ENCODE results near the gene KCNB1.

Gene KCNB1

DNA sequence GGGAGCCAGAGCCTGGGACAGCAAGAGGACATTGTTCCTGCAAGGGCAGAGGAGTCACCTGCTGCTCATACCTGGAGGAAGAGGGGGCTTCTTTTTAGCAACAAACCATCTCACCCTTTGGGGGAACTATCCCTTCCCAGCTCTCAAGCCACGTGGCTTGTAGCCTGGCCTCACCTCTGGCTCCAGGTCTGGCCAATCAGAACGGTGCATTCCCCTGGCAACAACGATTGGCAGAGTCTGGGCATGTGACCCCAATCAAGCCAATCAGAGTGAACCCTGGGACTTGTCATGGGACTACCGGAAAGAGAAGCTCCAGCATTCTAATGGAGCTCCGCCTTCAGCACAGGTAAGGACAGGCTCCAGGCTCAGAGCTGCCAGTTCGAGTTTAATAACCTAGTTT, 33.6 kb downstream of the KCNB1 start:
- H3K27ac ChIP-seq, result no peak overlapping the region
- no peak for TF ChIP-seq ZFX (IDR thresholded peaks at IDR 0.05)
- TF ChIP-seq, protein P1, sequence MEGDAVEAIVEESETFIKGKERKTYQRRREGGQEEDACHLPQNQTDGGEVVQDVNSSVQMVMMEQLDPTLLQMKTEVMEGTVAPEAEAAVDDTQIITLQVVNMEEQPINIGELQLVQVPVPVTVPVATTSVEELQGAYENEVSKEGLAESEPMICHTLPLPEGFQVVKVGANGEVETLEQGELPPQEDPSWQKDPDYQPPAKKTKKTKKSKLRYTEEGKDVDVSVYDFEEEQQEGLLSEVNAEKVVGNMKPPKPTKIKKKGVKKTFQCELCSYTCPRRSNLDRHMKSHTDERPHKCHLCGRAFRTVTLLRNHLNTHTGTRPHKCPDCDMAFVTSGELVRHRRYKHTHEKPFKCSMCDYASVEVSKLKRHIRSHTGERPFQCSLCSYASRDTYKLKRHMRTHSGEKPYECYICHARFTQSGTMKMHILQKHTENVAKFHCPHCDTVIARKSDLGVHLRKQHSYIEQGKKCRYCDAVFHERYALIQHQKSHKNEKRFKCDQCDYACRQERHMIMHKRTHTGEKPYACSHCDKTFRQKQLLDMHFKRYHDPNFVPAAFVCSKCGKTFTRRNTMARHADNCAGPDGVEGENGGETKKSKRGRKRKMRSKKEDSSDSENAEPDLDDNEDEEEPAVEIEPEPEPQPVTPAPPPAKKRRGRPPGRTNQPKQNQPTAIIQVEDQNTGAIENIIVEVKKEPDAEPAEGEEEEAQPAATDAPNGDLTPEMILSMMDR (conservative IDR thresholded peaks at IDR 0.05), result no peak

DNA sequence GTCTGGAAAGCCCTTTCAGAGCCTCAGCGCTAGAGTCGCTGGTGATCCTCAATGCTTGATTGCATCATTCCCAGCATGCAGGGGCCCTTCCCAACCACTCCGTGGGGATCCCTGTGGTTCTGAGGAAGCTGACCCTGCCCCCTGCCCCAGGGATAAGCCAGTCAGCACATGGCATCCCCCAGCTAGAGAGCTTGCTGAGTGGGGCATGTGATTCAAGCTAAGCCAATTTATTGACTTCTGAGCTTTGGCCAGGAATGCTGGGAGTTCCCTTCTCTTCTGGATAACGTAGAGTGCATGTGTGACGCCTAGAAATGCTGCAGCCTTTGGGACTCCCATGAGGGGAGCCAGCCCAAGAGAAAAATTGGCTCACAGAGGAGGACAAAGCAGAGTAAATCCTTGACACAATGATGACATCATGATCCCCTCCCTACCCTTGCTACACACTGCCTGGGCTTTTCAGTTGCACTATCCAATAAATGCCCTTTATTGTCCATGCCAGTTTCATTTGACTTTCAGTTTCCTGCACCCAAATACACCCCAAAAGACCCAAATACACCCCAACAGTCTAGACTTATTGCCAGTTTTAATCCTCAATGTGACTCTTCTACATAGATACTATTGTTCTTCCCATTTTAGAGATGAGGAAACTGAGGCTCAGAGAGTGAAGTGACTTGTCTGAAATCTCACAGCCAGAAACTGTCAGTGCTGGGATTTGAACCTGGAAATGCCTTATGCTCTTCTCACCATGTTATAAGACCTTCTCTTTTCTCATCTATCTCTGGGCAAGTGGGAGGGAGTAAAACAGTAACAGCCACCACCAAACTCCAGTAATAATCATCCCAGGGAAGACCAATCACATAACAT, 34.3 kb downstream of the KCNB1 start:
- no peak overlapping the region for H3K27ac ChIP-seq

DNA sequence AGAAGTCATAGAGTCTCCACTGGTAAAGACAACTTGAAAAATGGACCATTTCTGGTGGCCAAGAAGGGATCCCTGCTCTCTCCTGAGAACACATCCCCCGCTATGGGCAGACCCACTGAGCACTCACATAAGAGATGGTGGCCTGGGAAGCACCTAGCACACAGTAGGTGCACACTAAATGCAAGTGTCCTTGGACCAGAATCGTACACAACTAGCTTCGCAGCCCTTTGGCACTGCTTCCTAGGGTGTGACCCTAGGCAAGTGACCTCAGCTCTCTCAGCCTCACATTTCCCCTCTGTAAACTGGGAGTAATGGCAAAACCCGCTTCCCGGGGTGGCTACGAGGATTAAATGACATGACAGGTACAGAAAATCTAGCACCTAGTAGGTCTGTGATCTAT, 35.1 kb downstream of the KCNB1 start:
- no peak overlapping the region for H3K27ac ChIP-seq
- TF ChIP-seq, protein P1 (conservative IDR thresholded peaks at IDR 0.05), result no peak
- no peak for TF ChIP-seq ZFX (IDR thresholded peaks at IDR 0.05)

More for the DNA sequence above, 34.3 kb downstream of the KCNB1 start:
- TF ChIP-seq, protein P1 (conservative IDR thresholded peaks at IDR 0.05), result no peak
- no peak for TF ChIP-seq ZFX (IDR thresholded peaks at IDR 0.05)

DNA sequence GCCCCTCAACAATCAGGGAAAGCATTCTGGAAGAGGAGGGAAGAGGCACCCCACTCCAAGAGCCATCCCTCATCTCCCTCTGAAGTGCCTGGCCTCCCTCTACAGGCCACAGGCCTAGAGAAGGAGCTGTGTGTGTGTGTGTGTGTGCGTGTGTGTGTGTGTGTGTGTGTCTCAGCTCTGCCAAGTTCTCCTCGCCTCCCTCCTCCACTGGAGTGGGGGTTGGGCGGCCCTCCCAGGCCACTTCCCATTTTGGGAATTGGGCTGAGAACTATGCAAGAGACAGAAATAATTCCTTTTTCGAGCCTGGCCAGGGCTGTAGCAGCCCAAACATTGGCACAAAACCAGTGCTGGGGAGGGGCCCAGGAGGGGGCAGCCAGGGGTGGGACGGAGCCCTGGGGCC, 35.7 kb downstream of the KCNB1 start:
- TF ChIP-seq ZFX (IDR thresholded peaks at IDR 0.05), result no peak
- TF ChIP-seq, protein P1 (conservative IDR thresholded peaks at IDR 0.05), result no peak
- no peak overlapping the region for H3K27ac ChIP-seq

DNA sequence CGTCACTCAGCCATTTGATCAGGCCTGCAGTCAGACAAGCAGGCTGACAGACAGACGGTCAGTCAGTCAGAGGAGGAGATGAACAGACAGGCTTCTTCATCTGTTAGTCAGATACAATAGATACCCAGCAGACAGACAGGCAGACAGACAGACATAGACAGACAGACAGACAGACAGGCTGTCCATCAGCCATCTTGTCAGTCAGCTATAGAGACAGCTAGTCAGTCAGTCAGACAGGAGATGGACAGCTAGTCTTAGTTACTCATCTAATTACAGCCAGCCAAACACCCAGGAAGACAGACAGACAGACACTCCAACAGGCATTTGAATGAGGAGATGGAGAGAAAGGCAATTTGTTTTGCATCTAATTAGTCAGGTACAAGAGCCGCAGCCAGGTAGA, 36.4 kb downstream of the KCNB1 start:
- TF ChIP-seq, protein P1 (conservative IDR thresholded peaks at IDR 0.05), result no peak
- TF ChIP-seq ZFX (IDR thresholded peaks at IDR 0.05), result no peak
- H3K27ac ChIP-seq, result no peak overlapping the region

DNA sequence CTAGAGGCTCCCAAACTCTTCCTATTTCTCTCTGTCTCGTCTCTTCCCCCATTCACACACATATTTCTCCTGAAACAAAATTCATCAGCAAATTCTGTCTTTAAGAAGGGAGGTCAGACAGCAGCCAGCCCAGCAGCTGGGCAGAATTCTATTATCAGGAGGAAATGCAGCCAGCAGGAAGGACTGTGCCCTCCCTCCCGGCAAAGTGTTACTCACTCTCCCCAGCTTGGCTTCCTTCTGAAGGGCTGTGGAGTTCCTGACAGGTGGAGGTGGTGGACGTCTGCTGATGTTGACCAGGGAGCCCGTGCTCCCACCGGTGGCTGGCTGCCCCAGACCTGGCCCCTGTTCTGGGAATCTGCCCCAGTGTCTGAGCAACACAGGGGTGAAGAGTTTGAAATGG, 37.3 kb downstream of the KCNB1 start:
- H3K27ac ChIP-seq, result no peak overlapping the region

DNA sequence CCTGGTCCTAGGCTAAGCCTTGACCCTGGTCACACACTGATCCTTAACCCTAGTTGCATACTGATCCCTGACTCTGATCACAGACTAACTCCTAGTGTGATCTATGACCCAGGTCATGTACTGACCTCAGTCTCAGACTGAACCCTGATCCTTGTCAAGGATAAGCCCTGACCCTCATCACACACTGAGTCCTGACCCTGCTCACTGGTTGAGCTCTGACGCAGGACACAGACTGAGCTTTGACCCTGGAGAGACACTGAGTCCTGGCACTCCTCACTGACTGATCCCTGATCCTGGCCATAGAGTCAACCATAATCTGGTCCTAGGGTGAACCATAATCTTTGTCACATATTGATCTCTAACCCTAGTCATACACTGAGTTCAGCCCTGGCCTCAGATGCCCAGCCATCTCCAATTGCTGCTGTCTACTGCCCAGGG, 37.9 kb downstream of the KCNB1 start:
- TF ChIP-seq, protein P1 (conservative IDR thresholded peaks at IDR 0.05), result no peak
- TF ChIP-seq ZFX (IDR thresholded peaks at IDR 0.05), result no peak
- H3K27ac ChIP-seq, result no peak overlapping the region

More for the DNA sequence above, 37.3 kb downstream of the KCNB1 start:
- TF ChIP-seq ZFX (IDR thresholded peaks at IDR 0.05), result no peak
- TF ChIP-seq, protein P1 (conservative IDR thresholded peaks at IDR 0.05), result no peak
